Stimulated activated CD8-positive, alpha-beta memory T cell treated with anti-CD3 and anti-CD28 coated beads, Interleukin-7, amount 100 ng/mL, for 48 hours (primary cell): ENCODE results near the gene DPY19L1.
"Not testable (repeated sequence)": the region's sequence is repeated elsewhere in the genome, so short reads cannot be mapped to it uniquely, and the experiment has no call there.

Source experiments
- DNase-seq, 2 donors: peaks; one replicate each; pipeline ENCODE4 v3.0.0-alpha.2; 2020; ENCODE audit warnings: low read depth in 1 of 2; ENCODE audit errors: extremely low read depth in 1 of 2

Gene DPY19L1

DNA sequence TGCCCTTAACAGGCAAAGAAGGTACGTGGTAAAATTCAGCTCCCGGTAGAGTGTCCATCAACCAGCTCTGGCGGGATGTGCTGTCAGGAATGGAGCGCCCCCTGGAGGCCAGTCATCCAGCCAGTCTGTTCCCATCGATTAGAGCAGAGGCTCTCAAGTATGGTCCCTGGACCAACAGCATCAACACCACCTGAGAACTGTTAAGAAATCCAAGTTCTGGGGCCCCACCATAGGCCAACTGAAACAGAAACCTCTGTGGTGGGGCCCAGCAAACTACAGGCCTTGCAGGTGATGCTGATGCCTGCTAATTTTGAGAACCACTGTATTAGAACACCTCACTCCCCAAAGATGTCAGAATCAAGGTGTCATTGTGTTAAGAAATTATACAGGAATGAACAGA, 109.2 kb downstream of the DPY19L1 start:
- DNase-seq: peak in 1 of 2 donors; percentile 29

- not testable (repeated sequence) for DNase-seq
These were observed 116.8 kb downstream of the DPY19L1 start for GRCh38 chr7:34920470-34920869.

- DNase-seq: not testable (repeated sequence)
These were observed 118.2 kb downstream of the DPY19L1 start for GRCh38 chr7:34919038-34919437.

DNA sequence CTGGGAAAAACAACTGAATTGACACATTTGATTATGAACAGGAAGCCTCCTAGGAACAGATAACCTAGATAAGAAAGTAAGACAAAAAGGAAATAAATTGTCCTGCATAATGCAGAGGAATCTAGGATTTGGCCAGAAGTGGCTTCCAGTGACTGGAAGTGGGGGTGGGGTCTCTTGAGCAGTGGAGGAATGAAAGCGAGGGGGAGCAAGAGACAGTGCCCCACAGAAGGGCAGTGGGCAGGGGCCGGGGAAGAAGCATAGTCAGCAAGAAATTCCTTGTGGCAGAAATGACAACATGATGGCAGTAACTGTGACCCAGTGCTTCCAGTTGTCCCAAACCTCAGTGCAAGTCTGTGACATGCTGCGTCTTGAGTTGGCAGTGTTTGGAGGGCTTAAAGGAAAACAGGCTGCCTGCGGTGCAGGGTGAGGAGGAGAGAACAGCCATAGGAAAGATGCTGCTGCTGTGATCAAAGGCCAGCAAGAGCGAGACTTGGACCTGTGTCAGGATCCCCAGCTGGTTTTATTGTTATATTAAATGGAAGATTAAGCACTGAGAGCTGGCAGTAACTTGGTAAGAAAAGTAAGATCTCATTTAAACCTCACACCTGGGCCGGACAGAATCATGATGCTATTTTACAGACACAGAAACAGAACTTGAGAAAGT, 119.0 kb downstream of the DPY19L1 start:
- DNase-seq: not testable (repeated sequence)

- not testable (repeated sequence) for DNase-seq
These were observed 119.8 kb downstream of the DPY19L1 start for GRCh38 chr7:34917515-34917914.

GRCh38 chr7:34916267-34916666, 121.0 kb downstream of the DPY19L1 start:
- no peak for DNase-seq

DNA sequence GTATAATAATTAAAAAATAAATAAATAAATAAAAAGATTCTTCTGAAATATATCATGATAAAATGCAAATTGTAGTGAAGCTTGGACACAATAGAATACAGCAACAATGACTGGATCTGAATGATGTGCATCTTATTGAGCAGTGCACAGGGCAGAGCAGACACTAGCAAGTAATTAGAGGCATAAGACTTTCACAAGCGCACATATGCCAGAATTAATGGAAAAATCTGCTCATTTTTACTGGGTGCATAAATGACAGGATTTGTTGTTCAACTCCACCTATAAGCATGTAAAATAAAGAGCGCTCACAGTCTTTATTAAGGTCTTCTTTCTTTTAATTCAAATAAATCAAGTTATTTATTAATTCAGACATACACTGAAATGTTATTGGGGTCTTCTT, 125.0 kb downstream of the DPY19L1 start:
- DNase-seq: no peak

DNA sequence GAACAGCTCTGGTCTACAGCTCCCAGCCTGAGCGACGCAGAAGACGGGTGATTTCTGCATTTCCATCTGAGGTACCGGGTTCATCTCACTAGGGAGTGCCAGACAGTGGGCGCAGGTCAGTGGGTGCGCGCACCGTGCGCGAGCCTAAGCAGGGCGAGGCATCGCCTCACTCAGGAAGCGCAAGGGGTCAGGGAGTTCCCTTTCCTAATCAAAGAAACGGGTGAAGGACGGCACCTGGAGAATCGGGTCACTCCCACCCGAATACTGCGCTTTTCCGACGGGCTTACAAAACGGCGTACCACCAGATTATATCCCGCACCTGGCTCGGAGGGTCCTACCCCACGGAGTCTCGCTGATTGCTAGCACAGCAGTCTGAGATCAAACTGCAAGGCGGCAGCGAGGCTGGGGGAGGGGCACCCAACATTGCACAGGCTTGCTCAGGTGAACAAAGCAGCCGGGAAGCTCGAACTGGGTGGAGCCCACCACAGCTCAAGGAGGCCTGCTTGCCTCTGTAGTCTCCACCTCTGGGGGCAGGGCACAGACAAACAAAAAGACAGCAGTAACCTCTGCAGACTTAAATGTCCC, 130.9 kb downstream of the DPY19L1 start:
- not testable (repeated sequence) for DNase-seq

DNA sequence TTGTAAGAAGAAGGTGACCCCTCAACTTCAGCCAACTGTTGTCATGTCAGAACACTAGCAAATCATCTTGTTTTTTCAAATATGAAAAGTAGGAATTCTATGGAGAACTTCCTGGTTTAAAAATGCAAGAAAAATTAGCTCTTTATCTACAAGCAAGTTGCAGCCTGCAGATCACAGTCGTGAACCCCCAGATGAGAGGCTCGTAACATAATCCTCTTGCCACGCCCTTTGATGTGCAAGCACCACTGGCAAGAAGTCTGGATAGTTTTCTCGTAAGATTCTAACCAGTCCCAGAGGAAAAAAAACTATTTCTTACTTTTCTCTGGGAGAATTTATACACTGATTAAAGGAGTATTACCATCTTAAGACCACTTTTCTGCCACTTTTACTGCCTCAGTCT, 132.3 kb downstream of the DPY19L1 start:
- no peak for DNase-seq

- not testable (repeated sequence) for DNase-seq
These were observed 133.4 kb downstream of the DPY19L1 start for GRCh38 chr7:34903921-34904320.

- DNase-seq: no peak
These were observed 135.1 kb downstream of the DPY19L1 start for GRCh38 chr7:34902182-34902581.

DNA sequence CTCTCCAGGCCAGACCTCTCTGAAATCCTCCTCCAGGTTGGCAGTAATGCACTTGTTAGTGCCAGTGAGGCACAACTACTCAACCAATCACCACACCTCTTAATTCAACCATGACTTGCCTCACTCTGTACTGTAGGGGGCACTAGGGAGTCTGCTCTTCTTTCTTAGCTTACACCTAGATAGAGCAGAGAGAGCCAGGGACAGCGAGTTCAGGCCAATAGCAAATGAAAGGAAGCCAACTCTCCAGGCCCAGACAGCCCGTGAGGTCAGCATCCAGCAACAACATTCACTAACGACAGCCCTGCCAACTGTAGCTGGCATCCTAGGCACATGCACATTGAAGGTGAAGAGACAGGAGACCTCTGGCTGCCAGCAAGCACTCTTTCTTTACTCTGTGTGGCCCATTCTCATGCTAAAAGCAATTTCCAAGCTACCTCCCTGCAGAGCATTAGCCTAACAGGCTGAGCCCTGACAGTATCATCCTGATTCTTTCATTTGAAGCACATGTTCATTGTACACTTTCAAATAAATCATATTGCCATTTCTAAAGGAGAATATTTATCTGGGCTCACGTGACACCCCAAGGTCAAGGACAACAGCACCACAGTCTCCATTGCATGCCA, 136.3 kb downstream of the DPY19L1 start:
- DNase-seq: no peak

- DNase-seq: no peak
These were observed 142.1 kb downstream of the DPY19L1 start for GRCh38 chr7:34895202-34895601.

DNA sequence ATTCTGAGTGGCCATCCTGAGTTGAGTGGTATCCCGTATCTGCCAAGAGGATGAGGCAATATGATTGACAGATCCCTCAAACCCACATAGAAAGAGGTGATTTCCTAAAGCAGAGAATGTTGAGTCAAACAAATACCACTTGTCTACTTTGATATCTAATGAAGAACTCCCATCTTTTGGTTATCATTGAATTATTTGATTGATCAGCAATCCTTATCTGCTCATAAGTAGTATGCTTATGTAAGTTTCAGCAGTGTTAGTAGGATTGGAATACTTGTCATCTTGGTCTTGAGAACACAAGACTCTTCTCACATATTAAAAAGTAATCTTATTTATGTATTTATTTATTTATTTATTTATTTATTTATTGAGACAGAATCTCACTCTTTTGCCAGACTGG, 147.3 kb downstream of the DPY19L1 start:
- no peak for DNase-seq

DNA sequence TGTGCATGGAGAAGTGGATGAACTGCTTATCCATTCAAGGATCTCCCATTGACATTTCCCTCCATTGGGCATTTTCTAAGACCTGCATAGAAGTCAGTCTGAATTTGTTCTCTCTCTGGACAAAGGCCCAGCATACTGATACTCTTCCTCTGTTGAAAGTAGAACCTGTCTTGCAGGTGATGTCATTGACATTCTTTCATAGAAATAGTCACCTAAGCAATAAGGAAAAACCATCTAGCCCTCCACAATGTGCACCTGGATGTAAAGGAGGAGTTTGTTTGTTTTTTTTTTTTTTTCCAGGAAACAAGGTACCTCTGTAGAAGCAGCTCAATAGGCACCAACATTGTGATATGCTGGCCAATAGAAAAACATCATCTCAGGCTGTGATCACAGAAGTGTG, 150.4 kb downstream of the DPY19L1 start:
- no peak for DNase-seq

- not testable (repeated sequence) for DNase-seq
These were observed 153.4 kb downstream of the DPY19L1 start for GRCh38 chr7:34883855-34884254.

DNA sequence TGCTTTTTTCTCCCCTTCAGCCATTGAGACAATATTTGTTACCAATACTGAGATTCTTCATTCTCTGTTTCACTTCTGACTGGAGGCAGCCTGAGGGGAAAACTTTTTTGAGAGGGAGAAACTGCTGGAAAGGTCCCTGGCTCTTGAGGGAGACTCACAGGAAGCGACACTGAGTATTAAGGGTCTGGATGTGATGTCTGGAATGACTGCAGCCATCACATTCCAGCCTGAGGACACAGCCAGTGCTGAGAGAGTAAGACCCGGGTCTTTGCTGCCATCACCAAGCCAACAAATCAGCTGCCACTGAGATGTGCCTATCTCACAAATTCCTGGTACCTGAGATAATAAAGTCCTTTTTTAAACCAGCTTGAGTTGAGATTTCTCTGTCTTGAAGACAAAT, 157.4 kb downstream of the DPY19L1 start:
- no peak for DNase-seq

DNA sequence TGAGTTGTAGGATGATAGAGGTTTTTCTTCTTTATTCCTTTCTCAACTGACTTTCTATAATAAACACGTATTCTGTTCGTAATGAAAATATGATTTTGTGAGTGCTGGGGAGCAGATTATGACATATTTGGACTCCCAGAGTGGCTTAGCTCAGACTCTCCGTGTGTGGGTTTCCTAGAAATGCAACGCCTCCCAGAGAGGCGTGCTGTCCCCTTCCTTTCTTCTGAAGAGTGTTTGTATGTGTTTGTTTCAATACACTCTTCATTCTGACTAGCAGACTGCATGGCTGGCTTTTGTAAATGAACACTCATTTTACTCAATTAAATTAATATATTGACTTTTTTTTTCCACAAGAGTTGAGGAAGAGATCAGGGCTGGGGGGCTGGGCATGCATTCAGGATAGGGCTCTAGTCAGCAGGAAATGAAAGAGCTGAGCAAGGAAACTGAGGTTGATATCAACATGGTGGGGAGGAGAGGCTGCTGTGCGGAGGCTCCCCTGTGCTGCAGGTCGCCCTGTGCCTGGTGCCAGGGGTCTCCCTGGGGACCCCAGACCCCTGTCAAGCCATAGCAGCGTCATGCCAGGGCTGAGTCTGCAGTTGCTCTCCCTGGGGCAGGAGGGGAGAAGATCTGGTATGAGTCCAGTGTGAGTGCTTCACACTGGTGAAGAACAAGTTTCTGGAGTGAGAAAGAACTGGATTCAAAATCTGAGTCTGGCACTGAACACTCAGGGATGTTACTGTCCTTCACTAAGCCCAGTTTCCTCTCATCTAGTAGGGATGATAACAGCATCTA, 158.1 kb downstream of the DPY19L1 start:
- not testable (repeated sequence) for DNase-seq
